Measurements from ENCODE around the gene ULBP1.

DNA sequence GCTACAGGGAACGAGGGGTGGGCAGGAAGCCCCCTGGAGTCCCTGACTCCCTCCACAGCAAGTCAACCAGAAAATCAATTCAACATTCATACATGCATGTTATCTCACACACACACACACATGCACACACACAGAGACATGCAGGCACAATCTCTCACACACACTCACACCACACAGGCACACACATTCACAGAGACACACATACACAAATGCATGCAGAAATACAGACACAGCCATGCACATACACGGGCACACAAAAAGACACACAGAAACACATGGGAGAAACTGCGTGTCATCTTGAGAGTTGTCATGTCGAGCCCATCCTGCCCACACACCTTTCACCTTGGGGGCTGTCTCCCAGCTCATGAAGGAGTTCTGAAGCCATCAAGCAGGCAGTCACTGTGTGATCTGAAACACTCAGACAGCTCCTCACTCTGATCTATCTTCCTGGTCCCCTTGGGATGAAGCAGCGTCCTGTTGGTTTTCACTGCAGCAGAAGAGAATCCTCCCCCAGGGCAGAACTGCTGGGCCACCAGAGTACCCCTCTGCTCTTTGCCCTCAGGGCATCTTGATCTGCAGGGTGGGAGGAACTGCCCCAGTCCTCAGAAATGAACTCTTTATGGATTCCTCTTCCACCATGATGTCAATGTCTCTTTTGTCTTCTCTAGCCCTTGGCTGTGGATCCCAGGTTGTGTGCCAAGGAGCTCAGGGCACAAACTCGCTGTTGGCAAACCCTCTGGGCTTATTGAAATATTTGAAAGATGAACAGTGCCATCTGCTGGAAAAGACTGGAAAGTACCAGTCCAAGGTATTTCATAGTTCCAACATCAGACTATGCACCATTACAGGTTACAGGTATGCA, 52.8 kb downstream of the ULBP1 start:
- no peak for TF ChIP-seq POLR2A (IDR thresholded peaks at IDR 0.05)
- TF ChIP-seq, protein P1, sequence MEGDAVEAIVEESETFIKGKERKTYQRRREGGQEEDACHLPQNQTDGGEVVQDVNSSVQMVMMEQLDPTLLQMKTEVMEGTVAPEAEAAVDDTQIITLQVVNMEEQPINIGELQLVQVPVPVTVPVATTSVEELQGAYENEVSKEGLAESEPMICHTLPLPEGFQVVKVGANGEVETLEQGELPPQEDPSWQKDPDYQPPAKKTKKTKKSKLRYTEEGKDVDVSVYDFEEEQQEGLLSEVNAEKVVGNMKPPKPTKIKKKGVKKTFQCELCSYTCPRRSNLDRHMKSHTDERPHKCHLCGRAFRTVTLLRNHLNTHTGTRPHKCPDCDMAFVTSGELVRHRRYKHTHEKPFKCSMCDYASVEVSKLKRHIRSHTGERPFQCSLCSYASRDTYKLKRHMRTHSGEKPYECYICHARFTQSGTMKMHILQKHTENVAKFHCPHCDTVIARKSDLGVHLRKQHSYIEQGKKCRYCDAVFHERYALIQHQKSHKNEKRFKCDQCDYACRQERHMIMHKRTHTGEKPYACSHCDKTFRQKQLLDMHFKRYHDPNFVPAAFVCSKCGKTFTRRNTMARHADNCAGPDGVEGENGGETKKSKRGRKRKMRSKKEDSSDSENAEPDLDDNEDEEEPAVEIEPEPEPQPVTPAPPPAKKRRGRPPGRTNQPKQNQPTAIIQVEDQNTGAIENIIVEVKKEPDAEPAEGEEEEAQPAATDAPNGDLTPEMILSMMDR (IDR thresholded peaks at IDR 0.05), result peak; percentile 53 to 67
- no peak for TF ChIP-seq POLR2AphosphoS5 (IDR thresholded peaks at IDR 0.05)
- no peak for TF ChIP-seq EP300 (IDR thresholded peaks at IDR 0.05)
